NCI-H226 (cell line): ENCODE data around the gene TMEM134.
"Not testable (repeated sequence)": the region's sequence is repeated elsewhere in the genome, so short reads cannot be mapped to it uniquely, and the experiment has no call there.

Source experiments
- DNase-seq: peaks from one replicate; pipeline ENCODE4 v3.0.0-alpha.2; 2015

The TMEM134 gene, protein sequence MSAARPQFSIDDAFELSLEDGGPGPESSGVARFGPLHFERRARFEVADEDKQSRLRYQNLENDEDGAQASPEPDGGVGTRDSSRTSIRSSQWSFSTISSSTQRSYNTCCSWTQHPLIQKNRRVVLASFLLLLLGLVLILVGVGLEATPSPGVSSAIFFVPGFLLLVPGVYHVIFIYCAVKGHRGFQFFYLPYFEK

DNA sequence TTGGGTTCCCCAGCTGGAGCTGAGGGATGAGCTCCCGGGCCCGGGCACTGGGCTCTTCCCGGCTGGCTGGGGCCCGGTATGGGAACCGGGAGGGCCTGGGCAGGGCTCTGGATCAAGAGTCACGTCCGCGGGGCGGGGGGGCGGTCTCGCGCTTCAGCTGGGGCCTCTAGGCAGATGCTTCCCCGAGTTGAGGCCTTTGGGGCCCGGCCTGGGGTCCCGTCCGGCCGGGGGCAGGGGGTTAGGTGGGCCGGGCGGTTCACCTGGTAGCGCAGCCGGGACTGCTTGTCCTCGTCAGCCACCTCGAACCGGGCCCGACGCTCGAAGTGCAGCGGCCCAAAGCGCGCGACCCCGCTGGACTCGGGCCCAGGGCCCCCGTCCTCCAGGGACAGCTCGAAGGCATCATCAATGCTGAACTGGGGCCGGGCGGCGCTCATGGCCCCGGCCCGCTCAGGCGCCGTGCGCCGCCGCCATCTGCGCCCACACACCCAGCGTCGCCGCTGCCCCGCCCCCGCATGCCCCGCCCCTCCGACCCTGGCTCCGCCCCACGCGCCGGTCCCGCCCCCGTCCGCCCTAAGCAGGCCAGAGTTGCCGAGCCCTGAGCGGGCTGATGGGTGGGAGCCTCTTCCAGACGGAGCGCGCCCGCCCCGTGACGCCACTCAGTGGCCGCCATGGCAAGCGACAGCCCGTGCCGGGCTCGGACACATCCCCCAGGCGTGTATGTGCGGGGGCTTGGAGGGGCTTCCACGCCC is at the start of gene TMEM134:
TMEM134 (minus strand) TSS at position 493 of the 749 bp plus-strand sequence; CDS start at position 434, 59 bp downstream.
- peak; percentile 75 for DNase-seq

DNA sequence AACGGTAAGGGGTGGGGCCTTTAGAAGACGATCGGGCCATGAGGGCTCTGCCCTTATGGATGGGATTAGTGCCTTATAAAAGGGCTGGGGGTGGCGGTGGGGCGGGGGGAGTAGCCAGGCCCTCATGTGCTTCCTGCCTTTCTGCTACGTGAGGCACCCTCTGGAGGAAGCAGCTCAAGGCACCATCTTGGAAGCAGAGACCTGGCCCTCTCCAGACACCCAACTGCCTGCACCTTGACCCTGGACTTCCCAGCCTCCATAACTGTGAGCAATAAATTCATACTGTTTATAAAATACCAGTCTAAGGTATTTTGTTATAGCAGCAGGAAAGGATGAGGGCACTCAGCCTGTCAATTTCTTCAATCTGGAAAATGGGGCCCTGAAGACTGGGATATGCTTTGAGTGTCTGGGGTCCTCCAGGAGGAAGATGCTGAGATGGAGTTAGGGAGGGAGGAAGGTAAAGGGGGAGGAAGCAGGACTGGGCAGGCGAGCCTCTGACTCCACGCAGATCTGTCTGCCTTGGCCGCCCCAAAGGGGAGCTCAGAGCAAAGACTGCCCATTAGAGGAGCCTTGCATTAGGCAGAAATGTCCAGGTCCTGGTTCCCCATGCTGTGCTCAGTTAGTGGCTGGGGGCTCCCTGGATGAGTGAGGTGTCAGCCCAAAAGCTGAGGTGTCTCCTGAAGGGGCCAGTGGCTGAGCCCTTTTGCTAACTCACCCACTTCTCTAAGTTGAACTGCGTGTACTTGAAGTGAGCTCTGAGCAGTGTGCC is 48.9 kb upstream of the TMEM134 start:
- DNase-seq, result no peak

DNA sequence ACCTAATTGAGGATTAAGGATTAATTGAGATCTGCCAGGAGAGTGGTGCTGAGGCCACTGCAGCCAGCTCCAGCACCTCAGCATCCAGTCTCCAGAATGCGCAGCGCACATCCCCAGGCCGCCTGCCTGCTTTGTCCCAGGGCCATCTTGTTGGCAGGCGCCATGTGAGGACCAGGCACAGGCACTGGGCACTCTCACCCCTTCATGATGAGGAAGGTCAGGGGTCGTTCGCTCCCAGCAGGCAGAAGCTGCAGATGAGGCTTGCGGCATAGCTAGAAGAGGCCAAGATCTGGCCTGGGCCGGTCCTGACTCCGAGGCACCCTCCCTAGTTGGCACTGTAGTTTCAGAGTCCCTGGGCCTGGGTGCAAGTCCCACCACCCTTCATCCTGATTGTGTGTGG is 47.8 kb upstream of the TMEM134 start:
- DNase-seq, result no peak

DNA sequence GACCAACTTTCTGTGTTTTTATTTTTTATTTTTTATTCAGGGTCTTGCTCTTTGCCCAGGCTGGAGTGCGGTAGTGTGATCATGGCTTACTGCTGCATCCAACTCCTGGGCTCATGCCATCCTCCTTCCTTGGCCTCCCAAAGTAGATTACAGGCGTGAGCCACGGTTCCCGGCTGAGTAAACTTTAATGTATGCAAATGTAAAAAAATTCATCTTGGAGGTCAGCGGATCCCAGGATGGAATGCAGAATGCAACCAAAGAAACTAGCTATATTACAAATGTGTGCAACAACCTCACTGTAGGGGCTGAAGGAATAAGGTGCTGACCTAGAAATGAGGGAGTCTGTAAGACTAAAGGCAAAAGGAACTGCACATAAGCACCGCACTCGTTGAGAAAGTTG is 45.1 kb upstream of the TMEM134 start:
- no peak for DNase-seq

DNA sequence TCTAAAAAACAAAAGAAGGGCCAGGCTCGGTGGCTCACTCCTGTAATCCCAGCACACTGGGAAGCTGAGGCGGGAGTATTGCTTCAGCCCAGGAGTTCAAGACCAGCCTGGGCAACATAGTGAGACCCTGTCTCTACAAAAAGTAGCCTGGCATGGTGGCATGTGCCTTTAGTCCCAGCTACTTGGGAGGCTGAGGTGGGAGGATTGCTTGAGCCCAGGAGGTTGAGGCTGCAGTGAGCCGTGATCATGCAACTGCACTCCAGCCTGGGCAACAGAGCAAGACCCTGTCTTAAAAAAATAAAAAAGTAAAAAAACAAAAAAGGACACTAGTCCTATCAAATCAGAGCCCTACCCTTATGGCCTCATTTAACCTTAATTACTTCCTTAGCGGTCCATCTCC is 42.5 kb upstream of the TMEM134 start:
- not testable (repeated sequence) for DNase-seq

DNA sequence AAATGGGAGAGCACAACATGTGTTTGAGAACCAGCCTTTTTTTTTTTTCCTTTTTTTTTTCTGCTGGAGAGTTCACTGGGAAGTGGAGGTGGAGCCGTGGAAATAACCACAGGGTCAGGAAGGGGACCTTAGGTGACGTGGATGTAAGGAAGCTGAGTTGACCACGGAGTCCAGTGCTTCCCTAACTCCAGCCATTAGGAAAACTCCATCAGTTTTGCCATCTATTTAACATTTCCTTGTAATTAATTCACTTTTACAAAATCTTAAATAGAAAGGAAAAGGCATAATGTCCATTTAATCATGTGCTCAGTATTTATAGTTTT is 40.9 kb upstream of the TMEM134 start:
- no peak for DNase-seq

DNA sequence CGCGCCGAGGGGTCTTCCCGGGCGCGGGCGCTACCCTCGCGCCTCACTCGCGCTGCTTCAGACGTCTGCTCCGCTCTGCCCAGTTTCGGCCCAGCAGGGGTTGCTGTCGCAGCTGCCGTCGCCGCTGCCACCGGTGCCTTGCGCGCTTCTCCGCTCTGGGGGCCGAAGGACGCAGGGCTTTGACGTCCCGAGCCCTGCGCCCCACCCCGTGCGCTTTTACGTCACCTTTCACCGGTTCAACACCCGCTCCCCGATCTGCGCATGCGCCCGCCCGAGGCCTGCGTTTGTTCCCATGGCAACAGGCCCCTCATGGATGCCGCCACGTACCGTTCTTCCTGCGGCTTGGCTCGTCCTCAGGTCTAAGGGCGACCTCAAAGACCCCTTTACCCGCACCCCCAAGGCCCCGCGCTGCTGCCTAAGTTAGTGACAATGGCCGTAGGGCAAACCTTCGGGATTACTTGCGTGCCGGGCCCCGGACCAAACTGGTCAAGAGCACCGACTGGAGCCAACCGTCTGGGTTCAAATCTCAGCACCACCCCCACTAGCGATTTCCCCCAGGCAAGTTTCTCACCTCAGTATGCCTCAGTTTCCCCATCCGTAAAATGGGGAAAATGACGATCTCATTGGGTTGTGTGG is 39.6 kb upstream of the TMEM134 start:
- DNase-seq, result peak; percentile 91

DNA sequence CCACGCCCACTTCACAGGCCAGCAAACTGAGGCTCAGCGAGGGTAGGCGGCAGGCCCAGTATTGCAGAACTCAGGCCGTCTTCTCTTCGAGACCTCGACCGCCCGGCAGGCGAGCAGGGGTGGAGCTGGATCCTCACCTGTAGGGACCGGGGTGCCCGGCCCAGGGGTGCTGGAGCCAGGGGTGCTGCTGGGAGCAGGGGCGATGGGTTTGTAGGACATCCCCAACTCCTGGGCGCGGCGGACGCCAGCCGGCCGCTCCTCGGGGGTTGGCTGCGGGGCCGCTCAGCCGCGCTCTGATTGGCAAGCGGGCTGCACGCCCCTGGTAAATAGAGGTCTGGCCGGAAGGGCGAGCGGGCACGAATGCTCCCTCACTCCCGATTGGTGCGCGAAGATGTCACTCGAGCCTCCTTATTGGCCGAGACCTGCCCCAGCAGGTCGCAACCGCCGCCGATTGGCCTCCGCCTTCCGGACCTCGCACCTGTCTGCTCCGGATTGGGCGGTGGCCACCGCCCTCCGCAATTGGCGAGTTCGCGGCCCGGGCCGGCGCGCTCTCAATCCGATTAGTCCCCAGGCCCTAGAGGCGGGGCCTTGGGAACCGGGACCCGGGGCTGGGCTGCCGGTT is 38.9 kb upstream of the TMEM134 start, which contains the start of gene CDK2AP2:
CDK2AP2 (minus strand) TSS at position 299 of the 622 bp plus-strand sequence; CDS start at position 219, 80 bp downstream.
- DNase-seq, result peak; percentile 100

DNA sequence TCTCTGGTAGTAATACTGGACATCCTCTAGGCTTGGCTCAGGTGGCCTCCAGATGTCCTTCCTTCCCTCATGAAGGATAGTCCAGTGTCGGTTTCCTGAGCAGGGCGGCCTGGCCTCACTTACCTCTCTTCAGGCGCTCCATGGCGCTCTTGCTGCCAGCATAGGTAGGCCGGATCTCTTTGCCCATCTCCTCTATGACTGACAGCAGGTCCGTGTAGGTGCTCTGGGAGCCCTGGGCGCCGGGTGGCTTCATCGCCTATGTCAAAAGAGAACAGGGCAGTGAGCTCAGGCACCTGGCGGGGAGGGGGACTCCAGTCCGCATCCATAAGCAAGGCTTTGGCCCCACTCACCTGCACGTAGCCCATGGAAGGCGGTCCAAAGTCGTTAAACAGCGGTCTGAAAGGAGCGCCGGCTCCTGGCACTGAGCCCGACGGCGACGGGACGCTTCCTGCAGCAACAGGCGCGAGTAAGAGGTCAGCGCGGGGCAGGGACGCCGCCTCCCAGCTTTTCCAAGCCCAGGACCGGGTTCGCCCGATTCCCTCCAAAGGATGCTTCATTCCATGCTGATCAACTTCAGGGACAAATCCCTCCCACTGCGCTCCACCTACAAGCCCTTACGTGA is 38.3 kb upstream of the TMEM134 start:
- DNase-seq, result no peak

DNA sequence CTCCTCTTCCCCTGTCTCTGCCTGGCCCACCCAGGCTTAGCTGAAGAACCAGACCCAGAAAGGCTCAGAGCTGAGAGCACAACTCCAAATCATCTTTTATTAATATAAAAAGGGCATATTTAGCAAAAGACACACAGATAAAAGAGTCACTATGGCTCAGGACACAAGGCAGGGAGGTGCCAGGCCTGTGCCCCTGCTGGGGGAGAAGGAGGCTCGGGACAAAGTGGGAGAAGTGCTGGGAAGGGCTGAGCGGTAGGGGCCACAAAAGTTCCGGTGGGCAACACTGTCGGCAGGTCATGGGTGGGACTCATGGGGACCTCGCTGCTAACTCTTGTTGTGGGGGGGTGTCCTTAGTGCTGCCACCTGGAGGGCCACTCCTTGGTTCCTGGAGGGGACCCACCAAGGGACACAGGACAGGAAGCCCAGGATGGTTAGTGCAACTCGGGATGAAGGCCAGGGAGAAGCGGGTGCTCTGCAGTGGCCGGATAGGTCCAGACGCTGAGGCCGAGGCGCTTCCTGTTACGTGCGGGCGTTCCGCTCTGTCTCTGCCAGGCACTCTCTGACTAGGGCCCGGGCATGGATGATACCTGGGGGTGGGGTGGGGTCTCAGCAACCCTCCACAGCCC is 37.5 kb upstream of the TMEM134 start:
- no peak for DNase-seq

DNA sequence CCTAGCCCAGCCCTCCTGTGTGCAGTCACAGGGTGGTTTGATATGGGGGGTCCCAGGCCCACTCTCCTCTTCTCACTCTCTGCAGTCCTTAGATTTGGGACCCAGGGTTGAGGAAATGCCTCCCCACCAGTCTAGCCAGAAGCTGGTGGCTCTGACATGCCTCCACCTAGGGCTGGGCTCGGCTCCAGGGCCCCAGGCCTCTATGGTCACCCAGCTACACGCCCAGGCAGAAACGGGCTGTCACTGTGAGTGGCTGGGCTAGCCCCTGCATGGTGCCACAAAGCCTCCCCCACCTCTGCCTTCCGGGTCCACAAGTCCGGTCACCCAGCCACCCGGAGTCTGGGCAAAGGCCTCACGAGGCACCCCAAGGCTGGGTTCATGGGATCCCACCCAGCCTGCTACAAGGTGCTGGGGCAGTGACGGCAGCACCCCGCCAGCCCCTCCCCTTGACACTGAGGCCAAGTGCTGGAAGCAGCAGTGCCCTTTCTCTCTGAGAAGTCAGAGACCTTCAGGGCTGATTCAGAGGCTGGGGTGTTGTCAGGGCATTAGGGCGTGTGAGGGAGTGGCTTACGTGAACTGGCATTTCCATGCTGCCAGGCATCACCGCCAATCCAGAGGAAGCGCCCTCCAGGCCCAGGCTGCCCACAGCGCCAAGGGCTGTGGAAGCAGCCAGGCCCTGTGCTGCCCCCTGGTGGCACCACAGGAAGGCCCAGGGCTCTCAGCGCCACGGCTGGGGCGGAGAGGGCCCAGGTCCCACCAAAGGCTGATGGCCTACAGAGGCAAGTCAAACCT is 36.8 kb upstream of the TMEM134 start:
- DNase-seq, result peak; percentile 98

DNA sequence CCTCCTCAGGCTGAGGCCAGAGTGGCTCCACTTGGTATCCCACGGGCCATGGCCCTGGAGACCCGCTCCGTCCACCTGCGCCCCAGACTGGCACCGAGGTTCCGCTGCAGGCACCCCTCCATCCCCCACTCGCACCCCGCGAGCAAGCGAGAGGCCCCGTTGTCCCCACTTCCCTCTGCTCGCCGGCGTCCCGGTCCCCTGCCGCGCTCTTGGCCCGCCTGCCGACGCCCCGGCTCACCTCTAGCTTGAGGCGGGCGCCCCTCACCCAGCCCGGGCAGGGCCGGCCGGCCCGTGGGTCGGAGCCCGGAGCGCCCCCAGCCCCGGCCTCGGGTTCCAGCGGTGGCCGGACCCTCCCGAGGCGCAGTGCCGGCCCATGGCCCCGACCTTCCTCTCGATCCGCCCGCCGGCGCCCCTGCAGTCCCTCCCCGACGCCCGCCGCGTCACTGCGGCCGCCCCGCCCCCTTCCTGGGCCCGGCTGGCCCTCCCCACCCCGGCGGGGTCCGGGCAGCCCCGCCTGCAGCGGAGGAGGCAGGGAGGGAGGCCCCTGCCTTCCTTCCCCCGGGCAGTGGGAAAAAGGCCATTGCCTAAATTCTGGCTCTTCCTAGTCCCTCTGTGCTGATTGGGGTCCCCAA is 36.0 kb upstream of the TMEM134 start, which contains the start of gene PITPNM1:
PITPNM1 (minus strand) TSS at position 414 of the 632 bp plus-strand sequence. CDS start 1,183 bp downstream, outside the sequence.
- peak; percentile 75 for DNase-seq

DNA sequence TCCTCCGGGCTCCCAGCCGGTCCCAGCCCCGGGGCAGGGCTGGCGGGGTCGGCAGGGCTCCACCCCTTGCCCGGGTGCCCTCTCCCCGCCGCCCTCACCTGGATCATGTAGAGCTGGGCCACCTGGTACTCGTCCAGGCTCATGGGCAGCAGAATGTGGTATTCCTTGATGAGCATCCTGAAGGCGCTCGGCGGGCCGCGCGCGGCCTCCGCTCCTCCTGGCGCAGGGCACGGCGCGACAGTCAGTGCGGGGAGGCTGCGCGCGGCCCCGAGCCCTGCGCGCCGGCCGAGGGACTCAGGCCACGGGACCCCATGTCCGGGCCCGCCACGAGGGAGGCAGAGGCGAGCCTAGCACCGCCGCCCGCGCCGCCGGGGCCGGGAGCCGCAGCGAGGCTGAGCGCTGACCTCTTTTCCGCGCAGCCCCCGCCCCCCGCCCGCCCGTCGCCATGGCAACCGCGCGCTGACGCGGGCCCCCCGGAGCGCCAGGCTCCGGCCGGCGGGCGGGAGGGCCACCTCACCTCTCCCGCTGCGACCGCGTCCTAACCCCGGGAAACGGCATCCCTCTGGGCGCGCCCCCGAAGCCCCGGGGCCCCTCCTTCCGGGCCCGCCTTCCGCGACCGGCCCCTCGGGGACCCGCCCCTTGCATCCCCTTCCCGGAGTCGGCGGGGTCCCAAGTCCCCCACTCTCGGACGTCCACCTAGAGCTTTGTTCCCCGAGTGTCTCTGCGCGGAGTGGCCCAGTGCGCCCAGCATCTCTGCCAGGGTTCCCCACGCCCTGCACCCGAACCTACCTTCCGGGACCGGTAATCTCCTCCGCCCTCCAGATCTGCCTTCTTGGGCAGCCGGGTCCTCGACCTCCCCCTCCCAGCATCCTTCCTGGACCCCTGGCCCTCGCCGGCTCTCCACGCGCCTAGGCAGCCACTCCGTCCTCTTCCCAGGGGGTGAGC is 35.2 kb upstream of the TMEM134 start:
- peak; percentile 17 for DNase-seq

DNA sequence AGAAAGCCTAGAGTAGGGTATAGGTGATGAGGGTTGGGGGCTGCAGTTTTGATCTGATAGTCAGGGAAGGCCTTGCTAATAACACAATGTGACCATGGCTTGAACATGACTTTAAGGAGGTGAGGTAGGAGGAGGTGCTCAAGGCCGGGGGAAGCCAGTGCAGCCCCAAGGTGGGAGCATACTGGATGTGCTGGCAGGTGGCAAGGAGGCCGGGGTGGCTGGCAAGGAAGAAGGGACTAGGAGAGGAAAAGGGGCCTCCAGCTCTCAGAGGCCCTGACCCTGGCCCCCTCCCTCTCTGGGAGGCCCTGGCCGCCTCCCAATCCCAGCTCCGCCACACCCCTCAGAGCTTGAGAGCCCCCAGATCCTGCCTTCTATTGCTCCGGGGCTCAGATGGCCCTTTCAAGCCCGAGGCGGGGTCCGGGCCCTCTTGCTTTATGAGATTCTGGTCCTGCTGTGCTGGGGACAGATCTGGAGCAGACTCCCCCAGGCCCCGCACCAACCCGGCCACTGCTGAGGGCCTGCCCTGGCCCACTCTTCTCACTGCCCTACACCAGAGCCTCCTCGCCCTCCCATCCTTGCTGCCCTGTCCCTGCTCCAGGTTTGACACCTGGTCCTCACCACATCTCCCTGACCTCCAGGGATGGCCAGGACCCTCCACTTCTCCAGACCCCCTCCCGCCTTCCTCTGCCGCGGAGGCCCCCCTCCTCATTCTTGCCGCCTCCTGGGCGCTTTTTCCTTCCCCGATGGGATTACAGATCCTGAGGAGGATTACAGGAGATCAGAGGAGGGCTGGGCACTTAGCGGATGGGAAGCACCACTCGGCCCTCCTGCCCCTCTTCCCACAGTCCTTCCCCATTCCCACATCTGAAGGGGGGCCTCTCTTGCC is 34.3 kb upstream of the TMEM134 start:
- no peak for DNase-seq

DNA sequence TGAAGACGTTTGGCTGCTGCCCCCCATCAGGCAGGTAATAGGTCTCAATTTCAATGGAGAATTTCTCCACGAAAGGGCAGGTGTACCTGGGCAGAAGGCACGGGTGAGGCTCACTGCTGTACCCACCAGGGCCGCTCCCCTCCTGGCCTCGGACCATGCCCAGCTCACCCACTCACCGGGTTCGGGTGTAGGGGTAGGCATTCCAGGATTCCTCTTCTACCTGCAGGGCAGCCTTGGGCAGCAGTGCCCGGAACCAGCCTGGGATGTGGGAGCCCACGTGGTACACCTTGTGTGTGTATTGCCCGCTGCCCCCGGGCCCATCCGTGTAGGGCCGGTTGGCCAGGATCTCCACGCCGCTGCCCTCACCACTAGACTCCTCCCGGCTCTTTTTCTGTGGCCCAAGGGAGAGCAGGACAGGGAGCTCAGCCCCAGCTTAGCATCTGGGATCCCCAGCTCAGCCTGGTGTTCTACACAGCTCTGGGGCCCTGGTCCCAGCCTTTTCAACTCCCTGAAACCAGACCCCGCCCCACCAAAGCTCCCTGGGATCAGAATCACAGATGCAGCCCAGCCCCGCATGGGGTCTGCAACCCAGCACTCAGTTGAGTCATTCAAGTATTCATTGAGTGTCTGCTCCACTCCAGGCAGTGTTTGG is 33.4 kb upstream of the TMEM134 start:
- DNase-seq, result no peak

DNA sequence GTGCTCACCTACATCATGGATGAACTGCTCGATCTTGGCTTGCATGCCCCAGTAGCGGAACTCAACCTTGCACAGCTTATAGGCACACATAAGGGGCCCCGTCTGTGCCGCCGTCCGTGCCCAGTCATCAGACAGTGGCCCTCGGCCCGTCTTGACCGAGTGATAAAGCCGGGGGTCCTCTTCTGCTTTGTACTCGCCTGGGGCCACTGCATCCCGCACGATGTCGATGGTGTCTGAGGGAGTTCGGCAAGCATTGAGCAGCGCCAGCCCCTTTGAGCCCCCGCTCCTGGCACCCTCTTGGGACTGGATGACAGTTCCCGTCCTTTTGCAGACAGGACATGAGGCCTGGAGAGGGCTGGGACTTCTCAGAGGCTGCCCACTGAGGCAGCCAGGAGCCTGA is 32.8 kb upstream of the TMEM134 start:
- no peak for DNase-seq
